H1 (cell line): Measurements from ENCODE around the gene DCAF4. TPM values are rescaled to one million over a fixed set of nuclear protein-coding genes. Genes with fewer than 3 reads are reported as not detected.

Source experiments
- ASH2L ChIP-seq: fragments of 200-600, 300-600 bp; sonication (generic); IDR thresholded peaks from one replicate; pipeline ENCODE4 v1.7.1; 2017; ENCODE audit warnings: low read length
- POLR2AphosphoS5 ChIP-seq: IDR thresholded peaks from 2 replicates; pipeline ENCODE4 v1.6.1; 2011; ENCODE audit warnings: low read depth, low read length
- polyA plus RNA-seq, 7 experiments: library from polyadenylated mRNA; depleted of rRNA in 3 of 7; stranded (reverse) in 5 of 7; unstranded in 2 of 7; fragments of >200 nt in 5 of 7; fragments of 200-250 nt in 2 of 7; gene quantifications; 1 replicate in 5 of 7; 2 replicates in 1 of 7; 4 replicates in 1 of 7; pipeline versions ENCODE4 v1.2.1 to v1.2.3, GENCODE V29; 2011 to 2013; ENCODE audit warnings: missing spikeins in 2 of 7, mixed read lengths in 2 of 7
- total RNA-seq: library from RNA; stranded (reverse); fragmentation: NEBNext Ultra II Directional; extraction: Animal tissue kit (Norgen Biotek cat#: 25700); gene quantifications from 2 replicates; pipeline ENCODE4 v1.2.1, GENCODE V29; 2021

The DCAF4 gene
- total and polyA plus RNA-seq, 2 of the 8 experiments (the other 6 are each of a cell fraction or from before 2014, with no cell fraction given), result 17.0 to 21.1 TPM

GRCh38 chr14:72878746-72879145, 47.5 kb upstream of the DCAF4 start (continued):
- TF ChIP-seq POLR2AphosphoS5 (no peak), ASH2L (no peak)
